Measurements from ENCODE around the gene NMRK1.

The NMRK1 gene

DNA sequence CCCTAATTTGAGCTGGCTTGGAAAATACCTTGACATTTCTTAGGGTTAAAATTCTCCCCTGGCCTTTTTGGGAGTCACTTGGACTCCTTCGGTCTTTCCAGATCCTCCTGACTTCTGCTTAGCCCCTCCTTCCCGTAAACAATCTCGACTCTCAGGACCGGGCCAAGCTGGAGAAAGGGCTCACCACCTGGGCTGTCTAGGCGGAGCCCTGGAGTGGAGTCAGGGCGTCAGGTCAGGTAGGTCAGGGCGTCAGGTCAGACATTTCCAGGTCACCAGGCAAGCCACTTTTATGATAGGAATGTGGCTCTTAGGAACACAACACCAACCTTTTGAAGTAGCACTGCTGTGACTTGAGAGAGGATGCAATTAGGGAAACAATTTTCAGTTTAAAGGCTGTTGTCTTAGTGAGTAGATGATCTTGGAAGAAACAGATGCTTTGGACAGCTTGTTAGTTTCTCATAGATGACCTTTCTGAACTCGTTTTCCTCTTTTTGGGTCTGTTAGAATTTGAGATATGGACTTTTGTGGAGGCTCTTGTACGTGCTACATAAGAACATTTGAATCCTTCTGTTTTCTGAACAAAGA is 13.1 kb upstream of the NMRK1 start:
- no peak for DNase-seq

DNA sequence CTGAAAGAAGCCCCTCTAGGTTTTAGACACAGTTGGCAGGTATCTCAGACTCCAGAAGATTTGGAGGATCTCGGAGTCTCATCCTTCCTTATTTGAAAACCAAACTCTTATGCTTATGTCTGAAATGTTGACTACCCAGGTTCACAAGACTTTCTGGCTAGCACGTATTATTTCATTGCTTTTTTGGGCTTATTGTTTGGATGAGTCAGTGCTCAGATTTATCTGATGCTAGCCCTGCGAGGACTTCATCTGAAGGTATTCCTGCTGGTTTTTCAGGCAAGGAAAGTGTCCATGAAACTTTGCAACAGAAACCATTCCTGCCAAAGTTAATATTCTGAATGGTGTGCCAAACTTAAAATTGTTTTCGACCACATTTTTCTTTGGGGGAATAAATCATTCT is 8.8 kb upstream of the NMRK1 start:
- no peak for DNase-seq

DNA sequence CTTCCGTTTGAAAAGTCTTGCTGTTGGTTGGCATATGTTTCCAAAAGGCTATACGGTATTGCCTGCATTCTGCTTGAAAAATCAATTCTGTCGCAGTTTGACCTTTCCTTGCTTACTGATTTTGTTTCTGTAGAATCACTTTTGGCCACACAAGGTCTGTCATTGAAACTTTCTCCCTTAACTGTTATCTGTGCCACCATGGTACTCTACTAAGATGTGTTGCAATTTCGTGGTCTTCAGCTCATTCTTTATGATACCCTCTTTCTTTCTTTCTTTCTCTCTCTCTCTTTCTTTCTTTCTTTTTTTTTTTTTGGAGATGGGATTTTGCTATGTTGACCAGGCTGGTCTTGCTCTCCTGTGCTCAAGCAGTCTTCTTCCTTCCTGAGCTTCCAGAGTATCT is 4.8 kb upstream of the NMRK1 start:
- no peak for DNase-seq

DNA sequence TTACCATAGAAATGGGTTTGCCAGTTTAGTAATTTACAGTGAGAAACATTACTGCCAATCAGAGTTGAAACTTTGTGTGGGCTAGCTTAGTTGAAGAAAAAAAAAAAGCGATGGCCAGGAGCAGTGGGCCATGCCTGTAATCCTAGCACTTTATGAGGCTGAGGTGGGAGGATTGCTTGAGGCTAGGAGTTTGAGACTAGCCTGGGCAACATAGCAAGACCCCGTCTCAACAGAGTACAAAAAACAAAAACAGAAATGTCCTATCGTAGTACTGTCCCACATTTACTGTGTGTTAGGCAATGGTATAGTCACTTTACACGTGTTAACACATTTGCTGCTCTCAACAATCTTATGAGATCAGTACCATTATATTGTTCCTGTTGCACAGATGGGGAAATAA is 2.6 kb upstream of the NMRK1 start:
- no peak for DNase-seq

DNA sequence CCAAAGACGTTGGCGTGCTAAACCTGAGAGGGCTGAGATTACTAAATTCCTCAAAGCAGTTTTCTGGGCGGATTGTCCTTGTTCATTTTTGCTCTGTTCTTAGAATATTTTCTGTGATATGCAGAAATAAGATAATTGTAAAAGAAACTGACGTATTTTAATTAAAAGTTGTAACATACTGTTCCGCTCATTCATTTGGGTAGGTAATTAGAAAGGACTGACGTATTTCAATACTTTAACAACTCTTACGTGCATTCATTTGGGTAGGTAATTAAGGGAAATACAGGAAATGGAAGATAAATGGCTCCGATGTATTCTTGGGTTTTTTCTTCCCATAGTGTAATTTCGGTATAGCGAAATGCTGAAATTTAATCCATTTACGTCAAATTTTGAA is 1.4 kb upstream of the NMRK1 start:
- DNase-seq = no peak

DNA sequence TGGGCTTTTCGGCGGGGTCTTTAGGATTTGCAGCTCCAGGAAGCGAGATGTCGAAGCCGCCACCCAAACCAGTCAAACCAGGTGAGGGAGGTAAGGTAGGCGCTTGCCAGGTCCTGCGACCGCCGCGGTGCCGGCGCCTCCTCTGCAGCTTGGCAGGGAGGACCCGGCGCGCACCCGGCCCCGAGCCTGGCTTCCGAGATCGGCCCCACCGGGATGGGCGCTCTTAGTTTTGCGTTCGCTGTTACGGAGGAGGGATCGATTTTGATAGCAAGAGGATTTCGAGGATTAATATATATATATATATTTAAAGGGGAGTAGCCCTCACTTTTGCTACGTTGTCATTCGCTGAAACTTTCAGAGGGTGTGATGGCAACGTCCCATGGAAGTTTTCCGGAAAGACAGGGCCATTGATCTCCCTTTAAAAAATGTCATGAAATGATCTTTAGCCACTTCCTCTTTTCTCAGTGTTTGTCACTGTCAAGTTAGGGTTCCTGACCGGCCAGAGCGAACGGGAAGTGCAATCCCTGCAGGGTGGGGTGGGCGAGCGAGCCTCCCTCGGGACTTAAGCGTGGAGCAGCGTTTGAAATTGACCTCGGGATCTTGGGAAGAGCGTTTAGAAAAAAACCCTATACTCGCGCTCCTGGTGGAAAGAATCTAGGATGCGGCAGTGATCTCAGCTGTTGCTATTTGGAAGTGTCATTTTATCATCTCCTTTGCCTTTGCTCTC is 854 bp upstream of the NMRK1 start:
- peak in 9 of 14 donors; percentile 30 to 59 (median 47) for DNase-seq

DNA sequence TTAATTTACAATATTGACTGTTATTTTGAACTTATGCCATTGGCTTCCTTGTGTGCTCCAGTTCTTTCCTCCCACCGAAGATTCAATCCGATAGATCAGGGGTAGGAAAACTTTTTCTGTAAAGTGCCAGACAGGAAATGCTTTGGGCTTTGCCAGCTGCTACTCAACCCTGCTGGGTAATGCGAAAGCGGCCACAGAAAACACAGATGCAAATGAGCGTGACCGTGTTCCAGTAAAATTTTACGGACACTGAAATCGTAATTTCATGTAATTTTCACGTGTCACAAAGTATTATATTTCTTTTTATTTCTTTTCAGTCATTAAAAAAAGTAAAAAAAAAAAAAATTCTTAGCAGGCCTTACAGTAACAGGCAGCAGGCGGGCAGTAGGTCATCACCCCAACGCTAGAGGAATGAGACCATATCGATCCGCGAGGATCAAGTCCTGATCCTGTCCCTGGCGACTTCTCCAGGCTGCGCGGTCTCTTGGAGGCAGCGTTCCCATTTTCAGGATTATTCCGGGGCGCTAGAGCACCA is 599 bp downstream of the NMRK1 start:
- peak in 1 of 14 donors; percentile 64 for DNase-seq

DNA sequence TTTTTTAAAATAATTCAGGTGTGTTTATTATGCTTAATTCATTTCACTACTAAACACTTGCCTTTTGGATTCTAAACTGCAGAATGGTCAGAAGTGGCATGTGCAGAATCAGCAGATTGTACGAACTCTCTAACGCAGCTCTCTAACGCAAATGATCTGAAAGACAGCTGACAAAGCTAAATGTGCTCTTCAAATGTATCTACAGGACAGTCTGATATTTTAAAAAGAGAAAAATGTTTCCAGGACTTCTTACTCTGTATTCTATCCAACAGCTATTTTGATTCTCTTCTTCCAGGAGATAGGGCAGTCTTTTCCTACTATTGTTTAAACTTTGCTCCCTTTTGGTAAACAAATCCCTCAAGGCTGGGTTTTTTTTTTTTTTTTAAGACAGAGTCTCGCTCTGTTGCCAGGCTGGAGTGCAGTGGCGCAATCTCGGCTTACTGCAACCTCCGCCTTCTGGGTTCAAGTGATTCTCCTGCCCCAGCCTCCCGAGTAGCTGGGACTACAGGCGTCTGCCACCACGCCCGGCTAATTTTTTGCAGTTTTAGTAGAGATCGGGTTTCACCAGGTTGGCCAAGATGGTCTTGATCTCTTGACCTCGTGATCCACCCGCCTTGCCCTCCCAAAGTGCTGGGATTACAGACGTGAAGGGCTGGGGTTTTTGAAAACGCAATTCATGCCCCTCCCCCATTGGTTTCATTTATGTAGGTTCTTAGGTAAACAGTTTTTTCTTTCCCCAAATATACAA is 1.2 kb downstream of the NMRK1 start:
- DNase-seq = peak in 1 of 14 donors; percentile 50

DNA sequence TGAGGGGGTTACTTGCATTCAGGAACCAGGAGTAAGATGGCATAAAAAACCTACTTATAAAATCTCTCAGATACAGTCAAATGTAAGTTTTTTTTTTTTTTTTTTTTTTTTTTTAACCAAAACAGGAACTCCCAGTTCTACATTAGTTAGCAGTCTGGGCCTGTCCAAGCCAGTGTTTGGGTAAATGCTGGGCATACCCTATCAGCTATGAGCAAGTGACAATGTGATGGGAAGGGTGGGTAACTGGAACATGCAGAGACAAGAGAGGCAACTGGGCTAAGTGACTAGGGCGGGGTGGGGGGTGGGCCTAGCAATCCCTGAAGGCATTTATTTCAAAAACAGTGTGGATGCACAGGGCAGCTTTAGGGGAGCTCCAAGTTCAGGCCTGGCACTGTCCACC is 2.3 kb downstream of the NMRK1 start:
- peak in 1 of 14 donors; percentile 19 for DNase-seq

DNA sequence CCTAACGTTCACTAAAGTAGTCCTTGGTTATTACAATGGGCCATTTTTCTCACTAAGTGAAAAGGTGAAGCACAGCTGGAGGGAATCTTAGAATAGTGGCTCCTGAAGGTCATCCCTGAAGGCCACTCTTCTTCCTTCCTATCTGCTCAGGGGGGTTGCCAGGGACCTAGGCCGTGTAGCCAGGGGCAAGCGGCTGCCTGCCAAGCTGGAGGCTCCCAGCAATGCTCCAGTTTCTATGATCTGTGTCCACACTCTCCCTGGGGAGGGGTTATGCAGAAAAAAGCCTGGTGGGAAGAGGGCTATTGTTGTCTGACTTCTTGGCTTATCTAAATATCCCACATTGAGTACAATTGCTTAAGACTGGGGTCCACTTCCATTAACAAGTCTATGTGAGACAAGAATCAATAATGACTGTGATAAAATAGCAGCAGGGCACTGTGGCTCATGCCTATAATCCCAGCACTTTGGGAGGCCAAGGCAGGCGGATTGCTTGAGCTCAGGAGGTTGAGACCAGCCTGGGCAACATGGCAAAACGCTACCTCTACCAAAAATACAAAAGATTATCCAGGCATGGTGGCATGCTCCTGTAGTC is 3.8 kb downstream of the NMRK1 start:
- DNase-seq = no peak

DNA sequence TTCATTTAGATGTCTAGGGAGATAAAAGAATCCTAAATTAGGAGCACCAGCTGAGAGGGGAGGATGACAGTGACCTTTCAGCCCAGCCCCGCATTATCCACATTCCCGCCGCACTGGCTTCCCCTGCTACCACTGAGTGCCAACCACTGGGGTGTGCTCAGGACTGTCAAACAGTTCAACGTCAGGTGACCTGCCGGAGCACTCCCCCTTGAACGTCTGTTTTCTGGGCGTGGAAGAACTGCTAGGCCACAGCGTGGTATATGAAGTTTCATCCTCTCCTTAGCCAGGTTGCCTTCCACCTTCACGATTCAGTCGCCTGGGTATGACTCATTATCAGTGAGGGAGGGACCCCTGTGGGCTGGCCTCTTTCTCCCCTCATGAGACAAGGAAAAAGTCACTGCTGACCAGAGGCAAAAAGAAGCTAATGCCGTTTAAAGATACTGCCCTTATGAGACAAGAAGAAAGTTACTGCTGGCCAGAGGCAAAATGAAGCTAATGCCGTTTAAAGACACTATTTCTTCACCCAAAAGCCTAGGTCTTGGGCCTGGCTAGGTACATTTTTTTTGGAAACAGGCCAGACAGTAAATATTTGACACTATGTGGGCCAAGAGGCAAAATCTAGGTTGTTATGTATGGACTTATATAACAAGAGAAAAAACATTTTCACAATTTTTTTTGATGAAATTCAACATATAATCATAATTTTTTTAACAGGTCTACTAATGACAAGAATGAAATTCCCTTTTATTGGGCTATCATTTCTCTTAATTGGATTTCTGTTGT is 4.6 kb downstream of the NMRK1 start:
- DNase-seq = peak in 6 of 14 donors; percentile 15 to 69 (median 34)

DNA sequence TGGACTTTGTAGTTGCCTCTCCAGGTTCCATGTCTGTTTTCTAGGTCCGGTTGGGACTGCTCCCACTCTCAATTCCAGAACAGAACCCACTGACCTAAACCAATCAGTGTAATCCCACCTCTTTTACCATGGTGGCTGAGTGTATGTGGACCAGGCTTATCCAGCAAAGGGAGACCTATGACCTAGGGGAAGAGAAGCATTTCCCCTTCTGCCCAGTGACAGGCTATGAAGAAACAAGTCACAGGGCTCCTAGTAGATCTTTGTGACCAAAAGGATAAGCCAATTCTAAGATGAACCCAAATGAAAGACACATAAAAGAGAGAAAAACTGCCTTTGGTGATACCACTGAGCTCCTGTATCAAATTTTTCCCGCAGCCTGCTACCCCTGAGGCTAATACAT is 6.3 kb downstream of the NMRK1 start:
- no peak for DNase-seq

DNA sequence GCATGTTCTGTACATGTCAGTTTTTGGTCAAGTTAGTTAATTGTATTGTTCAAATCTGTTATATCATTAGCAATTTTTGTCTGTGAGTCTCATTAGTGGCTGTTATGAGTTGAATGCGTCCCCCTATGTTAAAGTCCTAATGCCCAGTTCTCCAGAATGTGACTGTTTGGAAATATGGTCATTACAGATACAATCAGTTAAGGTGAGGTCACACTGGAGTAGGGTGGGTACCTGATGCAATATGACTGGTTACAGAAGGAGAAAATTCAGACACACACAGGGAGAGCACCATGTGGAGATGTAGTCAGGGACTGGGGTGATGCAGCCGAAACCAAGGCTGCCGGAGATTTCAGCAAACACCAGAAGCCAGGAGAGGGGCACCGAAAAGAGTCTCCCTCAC is 15.1 kb downstream of the NMRK1 start:
- no peak for DNase-seq

DNA sequence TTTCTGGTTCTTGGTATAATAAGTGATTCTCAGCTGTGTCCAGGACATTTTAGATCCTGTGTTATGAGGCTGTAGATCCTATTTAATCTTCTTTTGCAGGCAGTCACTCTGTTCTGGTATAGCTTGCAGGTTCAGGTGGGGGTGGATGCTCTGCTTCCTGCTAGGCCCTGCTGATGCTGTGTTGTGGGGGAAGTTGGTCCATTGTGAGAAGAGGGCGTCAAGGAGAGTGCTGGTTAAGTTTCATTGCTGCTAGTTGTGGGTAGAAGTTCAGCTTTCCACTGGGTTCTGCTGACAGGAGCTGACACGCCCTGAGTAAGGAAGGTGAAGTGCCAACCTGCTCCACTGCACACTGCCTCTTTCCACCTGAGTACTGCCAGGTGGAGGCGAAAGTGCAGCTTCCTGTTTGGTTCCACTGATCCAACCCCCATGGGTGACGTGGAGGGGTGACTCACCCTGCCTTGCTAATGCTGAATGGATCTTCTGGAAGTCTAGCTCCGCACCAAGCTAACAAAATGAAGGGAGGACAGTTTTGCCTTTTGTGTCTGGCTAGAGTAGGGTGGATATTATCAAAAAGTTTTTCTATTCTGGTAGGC is 16.3 kb downstream of the NMRK1 start:
- no peak for DNase-seq

DNA sequence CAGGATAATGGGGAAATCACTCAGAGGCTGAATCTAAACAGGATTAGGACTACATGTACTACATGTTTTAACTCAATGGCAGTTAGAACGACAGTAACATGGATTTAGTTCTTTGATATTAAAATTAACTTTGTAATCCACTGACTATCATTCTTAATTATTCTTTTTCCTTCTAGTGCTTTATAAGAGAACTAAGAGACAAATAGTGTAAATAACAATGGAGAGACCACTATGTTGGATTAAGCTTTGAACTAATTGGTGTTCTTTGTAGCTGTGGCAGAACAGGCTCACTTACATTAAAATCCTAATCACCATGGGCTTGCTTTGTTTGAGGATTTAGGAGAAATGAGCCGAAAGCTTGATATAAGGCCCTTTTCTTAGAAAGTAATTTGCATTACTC is 18.8 kb downstream of the NMRK1 start:
- no peak for DNase-seq

DNA sequence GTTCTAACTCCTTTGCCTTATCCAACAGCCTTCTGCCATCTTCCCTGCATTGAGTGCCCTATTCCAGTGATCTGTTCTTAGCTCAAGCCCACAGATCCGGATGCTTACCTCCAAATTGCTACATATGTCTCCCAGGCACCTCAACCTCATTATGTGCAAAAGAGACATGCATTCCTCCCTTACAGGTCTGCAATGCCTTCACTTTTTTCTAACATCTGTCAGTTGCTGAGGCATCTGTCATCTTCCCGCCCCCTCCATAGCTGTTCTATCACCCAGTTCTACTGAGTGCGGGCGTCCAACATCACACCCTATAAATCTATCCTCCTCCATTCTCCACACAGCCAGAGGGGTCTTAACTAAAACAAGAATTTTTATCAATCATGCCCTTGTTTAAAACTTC is 20.1 kb downstream of the NMRK1 start:
- no peak for DNase-seq

DNA sequence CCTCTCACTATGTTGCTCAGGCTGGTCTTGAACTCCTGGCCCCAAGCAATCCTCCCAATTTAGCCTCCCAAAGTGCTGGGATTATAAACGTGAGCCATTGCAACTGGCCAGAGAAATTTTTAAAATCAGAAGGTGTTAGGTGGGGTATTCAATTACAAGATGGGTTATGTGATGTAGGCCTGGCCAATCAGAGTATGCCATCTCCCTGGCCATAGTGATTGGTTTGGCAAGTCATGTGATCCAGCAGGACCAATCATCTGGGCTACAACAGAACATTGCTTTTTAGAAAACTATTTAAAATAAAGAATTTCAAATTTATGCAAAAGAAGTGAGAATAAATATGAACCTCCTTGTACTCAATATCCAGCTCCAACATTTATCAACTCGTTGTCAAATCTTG is 22.4 kb downstream of the NMRK1 start:
- no peak for DNase-seq

DNA sequence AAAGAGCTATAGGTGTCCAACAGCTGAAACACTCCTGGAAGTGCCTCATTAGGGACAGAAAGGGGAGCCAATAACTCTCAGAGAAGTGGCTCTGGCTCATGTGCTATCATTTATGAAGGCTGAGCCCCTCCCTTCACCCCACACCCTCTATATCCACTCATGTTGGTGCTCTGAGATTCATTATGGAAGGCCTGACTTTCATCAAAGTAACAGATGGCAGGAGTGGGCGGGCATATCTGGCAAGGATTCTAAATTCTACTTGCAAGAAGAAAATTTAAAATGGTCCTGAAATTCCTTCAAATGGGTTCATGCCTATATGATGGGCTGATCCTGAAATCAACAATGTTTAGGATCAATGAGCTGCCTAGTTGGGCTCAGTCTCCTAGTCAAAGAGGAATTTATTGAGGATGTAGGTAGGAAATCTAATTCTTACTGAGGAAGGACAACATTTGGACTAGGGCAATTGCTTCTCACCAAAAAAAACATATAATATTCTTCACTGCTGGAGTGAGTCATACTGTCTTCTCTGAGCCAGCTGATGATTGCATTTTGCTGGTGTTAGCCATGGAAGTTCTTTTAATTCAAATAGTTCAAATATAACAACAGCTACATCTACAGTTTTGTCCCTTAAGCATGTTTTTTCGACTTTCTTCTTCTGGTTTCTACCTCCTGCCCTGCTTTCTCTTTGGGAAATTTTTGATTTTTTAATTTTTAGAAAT is 23.5 kb downstream of the NMRK1 start:
- DNase-seq = peak in 1 of 14 donors; percentile 79

DNA sequence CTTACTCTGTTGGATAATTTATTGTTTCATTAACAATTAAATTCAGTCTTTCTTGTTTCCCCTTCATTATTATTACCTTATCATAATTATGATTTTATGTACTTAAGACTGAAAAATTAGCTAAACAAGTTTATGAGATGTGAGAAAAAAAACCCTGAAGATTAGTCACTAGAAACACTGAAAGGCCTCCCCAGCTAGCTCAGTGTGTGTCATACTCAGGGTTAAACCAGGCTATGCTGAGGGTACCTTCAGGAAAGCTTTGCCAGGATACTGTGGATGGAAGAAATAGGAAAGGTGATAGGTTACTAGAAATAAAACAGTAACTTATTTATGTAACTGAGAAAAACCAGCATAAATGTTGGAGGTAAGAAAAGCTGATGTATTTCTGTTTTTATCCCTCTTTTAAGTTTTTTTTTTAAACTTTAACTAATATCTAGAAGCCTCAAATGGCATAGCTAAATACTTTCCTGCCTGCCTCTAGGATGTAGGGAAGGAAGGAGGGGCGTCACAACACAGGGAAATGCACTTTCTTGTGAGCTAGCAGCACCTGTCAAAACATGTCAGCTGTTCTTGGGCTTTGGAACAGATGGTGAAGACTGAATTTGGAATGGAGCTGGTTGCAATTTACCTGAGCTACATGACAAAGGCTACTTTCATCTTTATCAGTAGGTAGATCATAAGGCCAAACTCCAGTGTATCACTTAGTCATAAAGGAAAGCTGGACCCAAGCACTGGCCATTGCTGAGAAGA is 24.2 kb downstream of the NMRK1 start:
- peak in 1 of 14 donors; percentile 85 for DNase-seq

DNA sequence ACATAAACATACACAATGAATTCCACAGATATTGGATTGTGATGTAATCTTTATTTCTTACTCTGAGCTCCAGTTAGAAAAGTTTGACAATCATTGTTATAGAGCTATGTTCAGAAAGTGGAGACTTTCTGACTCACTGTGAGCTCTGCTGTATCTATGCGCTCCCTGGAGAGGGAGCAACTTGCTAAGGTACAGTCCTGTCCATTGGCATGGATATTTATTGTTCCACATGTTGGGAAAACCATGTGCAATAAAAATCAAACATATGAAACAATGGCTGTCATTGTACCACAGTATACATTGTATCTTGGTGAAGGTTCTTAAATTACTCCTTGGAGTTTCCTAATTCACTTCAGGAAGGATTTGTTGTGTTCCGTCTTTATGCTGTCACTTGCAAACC is 26.8 kb downstream of the NMRK1 start:
- no peak for DNase-seq
